Stimulated activated memory B cell treated with anti-CD40 and anti-IgM and Interleukin-4, amounts not matched to agents 10 μg/mL and 1 μg/mL and 100 μg/mL, for 72 hours (primary cell): ENCODE results near the gene PAGE4.

ENCODE experiments used
- ATAC-seq: fragments of 150-1000 bp; cut with Tn5 transposase; 2 replicates; pipeline ENCODE4 v1.10.0; 2021
- H3K27ac Mint-ChIP-seq: one replicate; pipeline ENCODE4 v1.8.0; 2022; ENCODE audit warnings: mild to moderate bottlenecking, mixed read lengths
- H3K27me3 Mint-ChIP-seq: one replicate; pipeline ENCODE4 v1.8.0; 2022; ENCODE audit warnings: mixed read lengths
- H3K36me3 Mint-ChIP-seq: one replicate; pipeline ENCODE4 v1.8.0; 2022; ENCODE audit warnings: mixed read lengths
- H3K4me1 Mint-ChIP-seq: one replicate; pipeline ENCODE4 v1.8.0; 2022; ENCODE audit warnings: mixed read lengths
- H3K4me3 Mint-ChIP-seq: one replicate; pipeline ENCODE4 v1.8.0; 2022; ENCODE audit warnings: mild to moderate bottlenecking, moderate library complexity, mixed read lengths
- H3K9me3 Mint-ChIP-seq: one replicate; pipeline ENCODE4 v1.8.0; 2022; ENCODE audit warnings: mixed read lengths

Gene PAGE4

GRCh38 chrX:49853661-49854060 is 24.6 kb downstream of the PAGE4 start:
- no peak overlapping the region for H3K4me3 Mint-ChIP-seq
- H3K9me3 Mint-ChIP-seq = peaks cover 2% of the 10 kb centered on the region
- no peaks in the 10 kb centered on the region for H3K36me3 Mint-ChIP-seq

DNA sequence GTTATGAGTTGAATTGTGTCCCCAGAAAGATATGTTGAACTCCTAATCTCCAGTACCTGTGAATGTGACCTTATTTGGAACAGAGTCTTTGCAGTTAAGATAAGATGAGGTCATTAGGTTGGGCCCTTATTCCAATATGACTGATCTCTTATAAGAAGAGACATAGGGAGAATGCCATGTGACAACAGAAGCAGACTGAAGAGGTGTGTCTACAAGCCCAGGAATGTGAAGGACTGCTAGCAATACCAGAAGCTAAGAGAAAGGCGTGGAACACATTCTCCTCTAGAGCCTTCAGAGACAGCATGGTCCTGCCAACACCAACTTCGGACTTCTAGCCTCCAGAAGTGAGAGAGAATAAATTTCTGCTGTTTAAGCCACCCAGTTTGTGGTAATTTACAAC is 27.7 kb downstream of the PAGE4 start:
- Mint-ChIP-seq H3K27me3 (no peaks in the 10 kb centered on the region), H3K4me1 (no peaks in the 10 kb centered on the region), H3K27ac (no peak overlapping the region), H3K9me3 (peaks cover 2% of the 10 kb centered on the region), H3K36me3 (no peaks in the 10 kb centered on the region), H3K4me3 (no peak overlapping the region)
- ATAC-seq = no peak

More at GRCh38 chrX:49853661-49854060, 24.6 kb downstream of the PAGE4 start:
- H3K27me3 Mint-ChIP-seq = no peaks in the 10 kb centered on the region
- H3K27ac Mint-ChIP-seq = no peak overlapping the region
- H3K4me1 Mint-ChIP-seq = peaks cover 8% of the 10 kb centered on the region
- no peak for ATAC-seq

GRCh38 chrX:49858341-49858740 is 29.2 kb downstream of the PAGE4 start:
- Mint-ChIP-seq H3K9me3 (peaks cover 2% of the 10 kb centered on the region), H3K4me1 (no peaks in the 10 kb centered on the region), H3K4me3 (no peak overlapping the region), H3K36me3 (no peaks in the 10 kb centered on the region), H3K27ac (no peak overlapping the region), H3K27me3 (no peaks in the 10 kb centered on the region)
- no peak for ATAC-seq

DNA sequence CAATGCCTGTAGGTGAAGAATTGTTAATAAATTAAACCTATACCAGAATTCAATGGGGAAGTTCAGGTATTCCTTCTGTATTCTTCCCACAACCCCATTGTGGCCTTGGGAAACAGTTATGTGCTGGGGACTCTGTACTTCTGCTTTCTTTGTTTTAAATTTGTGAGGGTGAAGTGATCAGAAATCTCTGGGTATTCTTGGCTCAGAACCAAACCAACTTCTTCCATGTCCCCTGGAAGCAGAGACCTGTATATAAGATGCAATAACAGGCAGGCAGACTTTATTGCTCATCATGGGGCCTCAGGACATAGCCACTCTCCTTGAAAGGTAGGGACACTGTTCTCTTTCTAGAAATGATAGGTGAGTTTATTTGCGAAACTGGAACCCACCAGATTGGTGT is 30.4 kb downstream of the PAGE4 start:
- H3K27ac Mint-ChIP-seq = no peak overlapping the region
- H3K36me3 Mint-ChIP-seq = no peaks in the 10 kb centered on the region
- ATAC-seq = no peak
- peaks cover 2% of the 10 kb centered on the region for H3K9me3 Mint-ChIP-seq
- H3K4me3 Mint-ChIP-seq = no peak overlapping the region
- no peaks in the 10 kb centered on the region for H3K27me3 Mint-ChIP-seq
- no peaks in the 10 kb centered on the region for H3K4me1 Mint-ChIP-seq

DNA sequence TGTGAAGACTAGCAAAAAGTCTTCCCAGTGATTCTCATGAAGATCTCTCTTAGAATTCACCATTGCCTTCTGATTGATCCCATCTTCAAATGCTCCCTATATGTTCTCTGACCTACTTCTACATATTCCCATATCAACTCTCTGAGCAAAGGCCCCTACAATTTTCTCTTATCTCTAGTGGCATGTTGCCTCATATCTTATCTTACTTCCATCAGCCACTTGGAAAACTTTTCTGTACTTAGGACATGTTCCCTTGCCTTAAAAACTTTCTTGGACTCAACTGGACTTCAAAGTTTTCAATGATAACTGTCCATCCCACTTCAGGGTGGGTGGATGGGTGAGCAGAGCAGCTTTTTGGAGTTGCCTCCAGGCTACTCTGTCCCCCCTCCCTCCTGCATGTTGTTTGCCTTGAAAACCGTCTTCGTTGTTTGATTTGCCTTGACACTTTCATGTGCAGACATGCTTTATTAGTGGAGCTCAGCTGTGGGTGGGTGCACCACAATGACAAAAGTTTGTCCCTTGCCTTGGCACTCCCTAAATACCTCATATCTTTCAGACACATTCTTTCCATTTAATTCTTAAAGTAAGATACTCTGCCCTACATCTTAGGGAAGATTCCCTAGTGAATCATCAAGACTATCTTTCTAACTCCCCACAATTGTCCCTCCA is 31.9 kb downstream of the PAGE4 start:
- ATAC-seq = no peak
- Mint-ChIP-seq H3K4me1 (no peaks in the 10 kb centered on the region), H3K27ac (no peak overlapping the region), H3K27me3 (no peaks in the 10 kb centered on the region), H3K9me3 (no peaks in the 10 kb centered on the region), H3K4me3 (no peak overlapping the region), H3K36me3 (no peaks in the 10 kb centered on the region)

- Mint-ChIP-seq H3K4me1 (no peaks in the 10 kb centered on the region), H3K27ac (no peak overlapping the region), H3K4me3 (no peak overlapping the region), H3K27me3 (no peaks in the 10 kb centered on the region), H3K9me3 (no peaks in the 10 kb centered on the region), H3K36me3 (no peaks in the 10 kb centered on the region)
- no peak for ATAC-seq
Observed at GRCh38 chrX:49862093-49862492, 33.0 kb downstream of the PAGE4 start.

DNA sequence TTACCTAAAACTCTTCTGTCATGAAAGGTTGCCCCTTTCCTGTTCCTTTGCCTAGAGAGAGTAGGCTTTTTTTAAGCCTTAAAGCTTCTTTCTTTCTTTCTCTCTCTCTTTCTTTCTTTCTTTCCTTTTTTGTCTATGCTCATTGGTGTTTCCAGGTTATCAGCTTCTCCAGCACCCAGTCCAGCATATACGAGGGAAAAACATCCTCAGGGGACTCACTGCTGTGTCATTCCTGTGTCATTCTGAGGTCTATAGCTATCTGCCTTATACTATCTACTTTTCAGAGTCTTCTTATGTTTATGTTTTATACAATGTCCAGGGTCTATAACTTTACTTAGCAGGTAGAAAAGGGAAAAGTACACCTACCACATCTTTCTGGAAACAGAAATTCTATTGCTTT is 39.6 kb downstream of the PAGE4 start:
- ATAC-seq = no peak
- Mint-ChIP-seq H3K9me3 (no peaks in the 10 kb centered on the region), H3K27me3 (no peaks in the 10 kb centered on the region), H3K4me3 (no peak overlapping the region), H3K27ac (no peak overlapping the region), H3K4me1 (peaks cover 5% of the 10 kb centered on the region), H3K36me3 (no peaks in the 10 kb centered on the region)

DNA sequence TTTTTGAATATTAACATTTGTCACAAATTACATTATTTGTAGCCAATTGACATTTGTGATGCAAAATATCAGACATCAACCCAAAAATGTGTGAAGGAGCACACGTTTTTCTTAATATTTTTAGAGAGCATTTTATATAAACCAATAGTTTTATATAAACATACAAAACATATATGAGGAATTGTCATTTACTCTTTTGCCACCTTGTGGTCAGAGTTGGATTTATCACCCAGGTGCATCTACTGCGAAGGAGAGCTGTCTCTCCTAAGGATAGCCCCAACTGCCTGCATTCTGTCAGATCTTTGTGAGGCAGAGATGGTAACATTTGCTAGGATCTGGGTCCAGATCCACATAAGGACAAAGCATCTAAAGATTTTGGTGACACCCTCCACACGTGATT is 47.6 kb downstream of the PAGE4 start:
- no peak for ATAC-seq
- H3K27me3 Mint-ChIP-seq = no peaks in the 10 kb centered on the region
- no peaks in the 10 kb centered on the region for H3K9me3 Mint-ChIP-seq
- H3K36me3 Mint-ChIP-seq = peaks cover 5% of the 10 kb centered on the region
- H3K4me3 Mint-ChIP-seq = no peak overlapping the region
- peaks cover 23% of the 10 kb centered on the region for H3K4me1 Mint-ChIP-seq
- peak overlapping the region; percentile 32 for H3K27ac Mint-ChIP-seq

DNA sequence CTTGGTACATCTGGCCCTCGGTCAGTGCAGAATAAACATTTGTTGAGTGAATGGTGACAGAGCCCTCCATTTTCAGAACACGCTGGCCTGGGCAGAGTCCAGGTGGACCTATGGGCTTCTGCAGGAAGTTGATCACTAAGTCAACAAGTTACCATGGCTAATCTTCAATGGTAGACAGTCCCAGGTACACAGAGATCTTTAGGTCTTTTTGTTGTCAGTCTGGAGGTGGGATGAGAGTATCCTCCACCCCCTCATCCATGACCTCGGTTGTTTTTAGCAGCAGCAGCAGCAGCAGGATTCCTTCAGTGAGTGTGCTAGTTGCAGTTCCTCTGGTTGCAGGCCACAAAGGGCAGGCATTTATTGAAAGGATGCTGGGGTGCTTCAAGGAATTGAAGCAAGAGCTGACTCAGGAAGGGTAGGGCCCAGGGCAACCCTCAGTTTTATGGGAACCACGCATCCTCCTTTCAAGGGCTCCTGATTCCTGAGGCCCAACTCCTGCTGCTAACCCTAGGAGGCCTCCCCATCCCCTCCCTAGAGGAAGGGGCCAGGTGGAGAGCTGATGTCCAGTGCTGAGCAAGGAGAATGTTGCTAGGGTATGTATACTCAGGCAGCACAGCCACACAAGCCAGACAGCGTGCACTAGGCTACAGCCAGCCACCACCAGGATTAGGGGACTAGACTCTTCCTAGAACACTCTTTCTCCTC is 48.4 kb downstream of the PAGE4 start:
- Mint-ChIP-seq H3K27me3 (no peaks in the 10 kb centered on the region), H3K4me3 (no peak overlapping the region), H3K4me1 (peaks cover 28% of the 10 kb centered on the region), H3K27ac (peak overlapping the region; percentile 32), H3K36me3 (peaks cover 7% of the 10 kb centered on the region), H3K9me3 (no peaks in the 10 kb centered on the region)
- ATAC-seq = no peak

DNA sequence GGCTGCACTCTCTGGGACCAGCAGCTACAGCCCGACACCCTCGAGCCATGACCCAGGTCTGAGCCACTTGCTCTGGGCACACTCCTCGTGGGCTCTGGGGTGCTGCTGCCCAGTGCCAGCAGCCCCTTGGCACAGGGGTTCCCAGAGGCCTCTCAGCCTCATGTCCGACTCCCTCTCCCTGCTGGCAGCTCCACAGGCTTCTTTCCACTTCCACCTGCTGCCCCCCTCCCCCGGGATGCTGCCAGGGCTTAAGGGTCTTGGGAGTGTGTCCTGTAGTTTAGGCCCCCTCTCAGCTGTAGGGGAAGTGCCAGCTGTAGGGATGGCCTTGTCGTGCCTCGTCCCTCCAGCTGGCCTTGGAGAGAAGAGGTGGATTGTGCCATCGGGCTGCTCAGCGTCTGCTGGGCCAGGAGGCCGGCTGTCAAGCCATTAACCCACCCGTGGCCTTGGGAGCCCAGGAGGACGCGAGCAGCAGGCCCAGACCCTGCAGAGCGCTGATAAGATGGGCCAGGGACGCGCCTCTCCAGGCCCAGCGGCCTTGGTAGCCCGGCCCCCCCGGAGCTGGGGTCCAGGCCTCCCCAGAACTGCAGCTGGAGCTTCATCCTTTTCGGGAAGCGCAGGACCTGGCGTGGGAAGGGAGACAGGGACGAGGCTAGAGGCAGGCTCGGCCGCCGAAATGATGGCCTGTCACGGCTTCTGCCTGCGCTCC is 49.2 kb downstream of the PAGE4 start:
- H3K4me1 Mint-ChIP-seq = peaks cover 28% of the 10 kb centered on the region
- no peaks in the 10 kb centered on the region for H3K9me3 Mint-ChIP-seq
- H3K36me3 Mint-ChIP-seq = peaks cover 7% of the 10 kb centered on the region
- peak overlapping the region; percentile 79 for H3K4me3 Mint-ChIP-seq
- H3K27me3 Mint-ChIP-seq = no peaks in the 10 kb centered on the region
- ATAC-seq = no peak
- peak overlapping the region; percentile 73 for H3K27ac Mint-ChIP-seq

DNA sequence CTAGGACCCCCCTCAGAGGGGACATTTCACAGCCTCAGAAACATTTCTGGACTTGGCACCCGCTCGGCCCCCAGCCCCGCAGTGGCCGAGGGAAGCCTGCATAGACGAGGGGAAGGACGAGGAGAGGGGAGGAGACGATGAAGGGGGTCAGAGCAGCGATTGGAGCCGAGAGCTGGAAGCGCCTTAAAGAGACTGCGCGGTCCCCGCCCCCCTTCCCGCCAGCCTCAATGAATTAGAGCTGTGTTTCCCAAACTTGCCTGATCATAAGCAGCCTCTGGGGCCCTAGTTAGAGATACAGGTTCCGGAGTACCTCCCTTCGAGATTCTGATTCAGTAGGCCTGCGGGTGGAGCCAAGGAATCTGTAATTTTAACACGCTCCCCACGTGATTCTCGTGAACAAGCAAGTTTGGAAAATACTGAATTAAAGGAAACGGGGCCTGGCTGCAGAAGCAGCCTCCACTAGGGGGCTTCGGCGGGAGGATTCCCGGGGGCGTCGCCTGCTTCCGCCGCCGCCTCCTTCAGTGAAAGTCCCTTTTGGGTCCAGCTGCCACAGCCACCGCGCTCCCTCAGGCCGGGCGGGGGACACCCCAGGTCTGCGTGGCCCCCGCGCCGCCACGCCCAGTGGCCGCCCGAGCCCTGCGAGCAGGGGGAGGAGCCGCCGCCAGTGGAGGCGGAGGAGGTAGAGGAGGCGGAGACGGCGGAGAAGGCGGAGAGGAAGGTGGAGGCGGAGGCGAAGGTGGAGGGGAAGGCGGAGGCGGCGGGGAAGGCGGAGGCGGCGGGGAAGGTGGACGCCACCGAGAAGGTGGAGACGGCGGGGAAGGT is 49.9 kb downstream of the PAGE4 start, which contains the start of gene USP27X:
TSS of gene USP27X (plus strand) at position 651 of the 822 bp plus-strand sequence. CDS start 824 bp downstream, outside the sequence.
- peak; percentile 94 for ATAC-seq
- Mint-ChIP-seq H3K4me3 (peak within 1 kb of the TSS; percentile 79), H3K9me3 (no peaks in the 10 kb centered on the region)

GRCh38 chrX:49879656-49880277 is 50.7 kb downstream of the PAGE4 start:
- Mint-ChIP-seq H3K27me3 (no peaks in the 10 kb centered on the region), H3K4me1 (peaks cover 35% of the 10 kb centered on the region), H3K27ac (peak overlapping the region; percentile 73), H3K4me3 (peak overlapping the region; percentile 79), H3K9me3 (no peaks in the 10 kb centered on the region), H3K36me3 (peaks cover 12% of the 10 kb centered on the region)
- ATAC-seq = peak; percentile 49

More for the DNA sequence above, 49.9 kb downstream of the PAGE4 start, which contains the start of gene USP27X:
- H3K36me3 Mint-ChIP-seq = peaks cover 9% of the 10 kb centered on the region
- H3K27ac Mint-ChIP-seq = peak within 1 kb of the TSS; percentile 73
- no peaks in the 10 kb centered on the region for H3K27me3 Mint-ChIP-seq
- H3K4me1 Mint-ChIP-seq = peaks cover 31% of the 10 kb centered on the region

DNA sequence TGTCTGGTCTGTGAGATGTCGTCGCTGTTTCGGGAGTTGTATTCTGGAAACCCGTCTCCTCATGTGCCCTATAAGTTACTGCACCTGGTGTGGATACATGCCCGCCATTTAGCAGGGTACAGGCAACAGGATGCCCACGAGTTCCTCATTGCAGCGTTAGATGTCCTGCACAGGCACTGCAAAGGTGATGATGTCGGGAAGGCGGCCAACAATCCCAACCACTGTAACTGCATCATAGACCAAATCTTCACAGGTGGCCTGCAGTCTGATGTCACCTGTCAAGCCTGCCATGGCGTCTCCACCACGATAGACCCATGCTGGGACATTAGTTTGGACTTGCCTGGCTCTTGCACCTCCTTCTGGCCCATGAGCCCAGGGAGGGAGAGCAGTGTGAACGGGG is 51.6 kb downstream of the PAGE4 start:
- Mint-ChIP-seq H3K4me1 (peaks cover 35% of the 10 kb centered on the region), H3K27me3 (no peaks in the 10 kb centered on the region), H3K4me3 (no peak overlapping the region), H3K27ac (no peak overlapping the region), H3K36me3 (peaks cover 12% of the 10 kb centered on the region), H3K9me3 (no peaks in the 10 kb centered on the region)
- no peak for ATAC-seq
